NT2/D1 (cell line): ENCODE results near the gene MYL11.
"Not testable (repeated sequence)": the region's sequence is repeated elsewhere in the genome, so short reads cannot be mapped to it uniquely, and the experiment has no call there.

Experiments
- DNase-seq: peaks from one replicate; pipeline ENCODE4 v3.0.0-alpha.2; 2011; ENCODE audit warnings: low read depth, low spot score
- H3K27me3 ChIP-seq: 2 replicates; pipeline ENCODE4 v1.6.0; 2011; ENCODE audit warnings: mild to moderate bottlenecking; ENCODE audit not compliant: insufficient read length, insufficient read depth
- H3K36me3 ChIP-seq: 2 replicates; pipeline ENCODE4 v1.6.1; 2011; ENCODE audit warnings: mild to moderate bottlenecking, low read length, mixed read lengths; ENCODE audit not compliant: insufficient read depth, insufficient read length
- H3K4me1 ChIP-seq: 2 replicates; pipeline ENCODE4 v1.5.1; 2011; ENCODE audit not compliant: insufficient read depth, insufficient read length
- H3K4me3 ChIP-seq: 2 replicates; pipeline ENCODE4 v1.5.1; 2011; ENCODE audit warnings: low read depth; ENCODE audit not compliant: insufficient read length
- H3K9ac ChIP-seq: 2 replicates; pipeline ENCODE4 v1.6.0; 2011; ENCODE audit warnings: low read depth; ENCODE audit not compliant: insufficient read length
- H3K9me3 ChIP-seq: 2 replicates; pipeline ENCODE4 v1.5.1; 2011; ENCODE audit warnings: mild to moderate bottlenecking, low read length; ENCODE audit not compliant: insufficient read depth
- SUZ12 ChIP-seq: IDR thresholded peaks from 2 replicates; pipeline ENCODE4 v1.6.1; 2011; ENCODE audit not compliant: insufficient read length, insufficient read depth; ENCODE audit errors: extremely low read depth
- YY1 ChIP-seq: IDR thresholded peaks from 2 replicates; pipeline ENCODE4 v1.6.1; 2011; ENCODE audit not compliant: insufficient read length, insufficient read depth
- ZNF274 ChIP-seq: IDR thresholded peaks from 2 replicates; pipeline ENCODE4 v1.6.1; 2011; ENCODE audit warnings: mild to moderate bottlenecking, low read depth, low read length

Gene MYL11

GRCh38 chr16:30342751-30343490 is 31.7 kb upstream of the MYL11 start:
- no peak for DNase-seq
- Histone ChIP-seq H3K9me3 (no peaks in the 10 kb centered on the region), H3K4me3 (no peak overlapping the region), H3K36me3 (peaks cover 9% of the 10 kb centered on the region), H3K9ac (no peak overlapping the region), H3K4me1 (no peaks in the 10 kb centered on the region), H3K27me3 (no peaks in the 10 kb centered on the region)
- TF ChIP-seq ZNF274 (no peak), YY1 (no peak), SUZ12 (no peak)

GRCh38 chr16:30343491-30343820 is 31.1 kb upstream of the MYL11 start:
- not testable (repeated sequence) for H3K4me3 ChIP-seq, H3K9me3 ChIP-seq, H3K4me1 ChIP-seq, H3K27me3 ChIP-seq, H3K9ac ChIP-seq, DNase-seq, H3K36me3 ChIP-seq

- no peaks in the 10 kb centered on the region for H3K9me3 ChIP-seq
- TF ChIP-seq ZNF274 (no peak), YY1 (no peak), SUZ12 (no peak)
- no peaks in the 10 kb centered on the region for H3K4me1 ChIP-seq
- no peak overlapping the region for H3K4me3 ChIP-seq
- peaks cover 21% of the 10 kb centered on the region for H3K36me3 ChIP-seq
- H3K27me3 ChIP-seq: no peaks in the 10 kb centered on the region
- no peak for DNase-seq
- no peak overlapping the region for H3K9ac ChIP-seq
These were observed 28.3 kb upstream of the MYL11 start for GRCh38 chr16:30346286-30346685.

GRCh38 chr16:30348113-30348512 is 26.5 kb upstream of the MYL11 start:
- TF ChIP-seq YY1 (no peak), ZNF274 (no peak), SUZ12 (no peak)
- Histone ChIP-seq H3K27me3 (no peaks in the 10 kb centered on the region), H3K9ac (no peak overlapping the region), H3K4me1 (no peaks in the 10 kb centered on the region), H3K36me3 (peaks cover 36% of the 10 kb centered on the region), H3K4me3 (no peak overlapping the region), H3K9me3 (no peaks in the 10 kb centered on the region)
- no peak for DNase-seq

DNA sequence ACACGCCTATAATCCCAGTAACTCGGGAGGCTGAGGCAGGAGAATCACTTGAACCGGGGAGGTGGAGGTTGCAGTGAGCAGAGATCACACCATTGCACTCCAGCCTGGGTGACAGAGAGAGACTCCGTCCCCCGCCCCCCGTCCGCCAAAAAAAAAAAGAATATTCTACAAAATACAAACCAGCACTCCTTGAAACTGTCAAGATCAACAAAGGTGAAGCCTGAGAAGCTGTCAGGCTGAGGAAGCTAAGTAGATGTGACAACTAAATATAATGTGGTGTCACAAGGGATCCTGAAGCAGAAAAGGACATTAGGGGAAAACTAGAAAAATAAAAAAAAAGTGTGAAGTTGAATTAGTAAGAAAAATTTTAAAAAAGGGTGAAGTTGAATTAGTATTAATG is 25.7 kb upstream of the MYL11 start:
- Histone ChIP-seq H3K27me3 (no peaks in the 10 kb centered on the region), H3K9me3 (no peaks in the 10 kb centered on the region), H3K4me1 (peaks cover 2% of the 10 kb centered on the region), H3K9ac (no peak overlapping the region), H3K4me3 (no peak overlapping the region), H3K36me3 (peaks cover 44% of the 10 kb centered on the region)
- DNase-seq: no peak
- TF ChIP-seq SUZ12: no peak
- TF ChIP-seq YY1: no peak
- TF ChIP-seq ZNF274: no peak

- H3K4me3 ChIP-seq: no peak overlapping the region
- no peak overlapping the region for H3K9ac ChIP-seq
- H3K27me3 ChIP-seq: no peaks in the 10 kb centered on the region
- DNase-seq: no peak
- H3K36me3 ChIP-seq: peaks cover 48% of the 10 kb centered on the region
- no peak for TF ChIP-seq ZNF274
- TF ChIP-seq SUZ12: no peak
- no peak for TF ChIP-seq YY1
- H3K4me1 ChIP-seq: peaks cover 4% of the 10 kb centered on the region
- no peaks in the 10 kb centered on the region for H3K9me3 ChIP-seq
These were observed 24.9 kb upstream of the MYL11 start for GRCh38 chr16:30349675-30350074.

DNA sequence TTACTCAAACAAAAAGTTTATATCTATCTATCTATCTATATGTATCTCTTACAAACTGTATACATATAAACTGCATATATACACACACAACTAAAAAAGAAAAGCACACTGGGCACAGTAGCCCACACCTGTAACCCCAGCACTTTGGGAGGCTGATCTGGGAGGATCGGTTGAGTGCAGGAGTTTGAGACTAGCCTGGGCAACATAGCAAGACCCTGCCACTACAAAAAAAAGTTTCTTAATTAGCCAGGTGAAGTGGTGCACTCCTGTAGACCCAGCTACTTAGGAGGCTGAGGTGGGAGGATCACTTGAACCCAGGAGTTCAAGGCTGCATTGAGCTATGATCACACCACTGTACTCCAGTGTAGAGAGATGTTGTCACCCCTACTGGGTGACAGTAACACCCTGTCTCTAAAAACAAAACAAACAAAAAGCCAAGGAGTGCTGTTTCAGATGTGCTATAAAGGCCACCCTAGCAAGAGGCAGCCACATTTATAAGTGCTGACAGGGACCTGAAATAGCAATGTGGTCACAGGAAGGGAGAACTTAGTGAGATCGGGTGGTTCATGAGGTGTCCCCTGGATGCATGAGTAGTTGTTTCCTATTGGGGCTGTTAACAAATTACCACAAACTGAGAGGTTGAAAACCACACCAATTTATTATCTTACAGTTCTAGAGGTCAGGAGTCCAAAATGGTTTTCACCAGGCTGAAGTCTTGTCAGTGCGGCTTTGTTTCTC is 24.3 kb upstream of the MYL11 start:
- Histone ChIP-seq H3K9ac (no peak overlapping the region), H3K4me1 (peaks cover 4% of the 10 kb centered on the region), H3K36me3 (peaks cover 48% of the 10 kb centered on the region), H3K4me3 (no peak overlapping the region), H3K9me3 (no peaks in the 10 kb centered on the region), H3K27me3 (no peaks in the 10 kb centered on the region)
- TF ChIP-seq ZNF274: no peak
- no peak for TF ChIP-seq SUZ12
- TF ChIP-seq YY1: no peak
- no peak for DNase-seq
